NCI-H2081 treated with DMSO at 0.1 percent for 48 hours (cell line): ENCODE data around the gene SPNS2.

Experiments used
- DNase-seq: peaks from one replicate; lab custom pipeline; 2025; lab: John Stamatoyannopoulos, UW

SPNS2 gene

DNA sequence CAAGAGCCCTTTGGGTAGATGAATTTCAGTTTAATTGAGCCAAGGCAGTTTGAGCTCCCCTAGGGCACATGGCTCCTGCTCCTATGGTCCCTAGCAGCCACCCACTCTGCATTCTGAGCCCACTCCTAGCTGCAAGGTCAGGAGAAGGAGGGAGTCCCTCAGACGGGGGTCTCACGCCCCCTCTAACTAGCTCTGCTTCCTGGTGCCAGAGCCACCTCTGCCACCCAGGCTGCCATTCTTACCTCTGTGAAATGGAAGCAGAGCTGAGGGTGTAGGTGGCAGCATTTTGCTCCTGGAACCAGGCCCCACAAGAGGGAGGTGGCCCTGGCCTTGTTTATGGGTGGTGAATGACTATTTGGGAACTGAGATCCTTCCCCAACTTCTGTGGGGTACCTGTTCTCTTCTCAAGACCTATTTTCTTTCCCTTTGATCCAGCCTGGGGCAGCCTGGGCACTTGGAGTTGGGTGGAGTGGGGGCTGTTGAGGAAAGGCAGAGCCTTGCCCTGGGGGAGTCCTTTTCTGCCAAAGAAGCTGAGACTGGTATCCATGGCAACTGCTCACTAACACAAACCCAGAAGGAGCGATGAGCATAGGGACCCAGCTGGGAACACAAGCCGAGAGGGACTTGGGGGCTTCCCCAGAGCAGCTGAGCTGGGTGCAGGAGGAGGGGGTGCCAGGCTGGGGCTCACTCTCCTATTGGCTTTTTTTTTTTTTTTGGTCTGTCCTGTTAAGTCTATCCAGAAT lies 4.8 kb downstream of the SPNS2 start:
- DNase-seq, result no peak

- DNase-seq, result no peak
Measured at GRCh38 chr17:4504188-4504587, 5.5 kb downstream of the SPNS2 start.

DNA sequence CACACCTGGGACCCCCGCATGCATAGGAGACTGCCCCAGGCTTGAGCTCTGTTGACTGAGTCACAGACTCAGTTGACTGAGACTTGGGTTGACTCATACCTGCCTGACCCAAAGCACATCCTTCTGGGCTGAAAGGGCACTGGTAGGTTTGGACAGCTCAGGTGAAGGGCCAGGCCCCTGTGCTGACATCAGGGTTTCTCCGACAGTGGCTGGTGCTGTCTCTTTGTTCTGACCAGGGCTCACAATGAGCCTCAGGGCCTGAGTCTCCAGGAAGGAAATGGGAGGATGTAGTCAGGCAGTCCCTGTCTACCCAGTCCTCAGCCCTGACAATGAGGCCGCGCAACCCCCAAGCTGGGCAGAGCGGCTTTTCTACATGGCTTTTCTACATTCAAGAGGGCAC lies 6.5 kb downstream of the SPNS2 start:
- DNase-seq, result no peak

DNA sequence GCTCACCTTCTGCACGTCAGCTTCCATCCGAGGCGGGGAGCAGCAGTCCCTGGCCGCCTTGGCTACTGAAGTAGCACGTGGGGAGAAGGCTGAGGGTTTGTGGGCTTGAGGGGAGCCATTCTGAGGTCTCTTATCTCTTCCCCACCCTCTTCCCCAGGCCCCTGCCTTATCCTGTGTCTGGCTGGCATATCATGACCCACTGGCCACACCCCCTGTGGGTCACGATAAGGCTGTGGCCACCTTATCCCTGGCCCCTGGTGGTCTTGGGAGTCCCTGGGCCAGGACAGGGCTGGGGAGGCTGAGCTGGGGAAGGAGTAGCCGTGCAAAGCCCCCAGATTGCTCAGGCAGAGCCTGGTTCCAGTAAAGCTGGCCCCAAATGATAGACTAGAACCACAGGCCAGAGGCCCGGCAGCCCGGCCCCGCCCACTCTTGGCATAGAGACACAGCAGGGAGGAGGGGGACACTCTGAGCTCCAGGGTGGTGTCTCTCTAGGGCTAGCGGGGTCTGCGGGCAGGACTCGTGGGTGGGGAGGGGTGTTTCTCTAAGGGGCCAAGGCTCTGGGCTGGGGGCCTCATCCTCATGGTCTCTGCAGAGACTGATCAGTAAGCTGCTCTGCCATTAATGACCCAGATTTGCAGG lies 7.6 kb downstream of the SPNS2 start:
- no peak for DNase-seq

DNA sequence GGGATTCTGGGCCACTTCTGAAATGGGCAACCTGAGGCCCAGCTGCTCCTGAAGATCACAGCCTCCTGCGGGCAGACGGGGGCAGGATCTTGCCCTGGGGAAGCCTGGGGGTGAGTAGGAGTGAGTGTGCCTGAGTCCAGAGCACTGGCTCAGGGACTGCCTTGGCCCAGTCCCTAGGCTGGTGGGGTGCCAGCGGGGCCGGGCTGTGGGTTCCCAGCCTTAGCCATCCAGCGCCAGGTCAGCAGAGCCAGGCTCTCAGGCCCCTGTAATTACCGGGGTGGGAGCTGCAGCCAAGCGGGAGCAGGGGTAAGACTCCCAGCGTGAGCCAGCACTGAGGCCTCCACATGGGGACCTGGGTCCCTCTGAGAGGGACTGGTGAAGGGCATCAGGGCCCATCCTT lies 8.2 kb downstream of the SPNS2 start:
- DNase-seq, result no peak

DNA sequence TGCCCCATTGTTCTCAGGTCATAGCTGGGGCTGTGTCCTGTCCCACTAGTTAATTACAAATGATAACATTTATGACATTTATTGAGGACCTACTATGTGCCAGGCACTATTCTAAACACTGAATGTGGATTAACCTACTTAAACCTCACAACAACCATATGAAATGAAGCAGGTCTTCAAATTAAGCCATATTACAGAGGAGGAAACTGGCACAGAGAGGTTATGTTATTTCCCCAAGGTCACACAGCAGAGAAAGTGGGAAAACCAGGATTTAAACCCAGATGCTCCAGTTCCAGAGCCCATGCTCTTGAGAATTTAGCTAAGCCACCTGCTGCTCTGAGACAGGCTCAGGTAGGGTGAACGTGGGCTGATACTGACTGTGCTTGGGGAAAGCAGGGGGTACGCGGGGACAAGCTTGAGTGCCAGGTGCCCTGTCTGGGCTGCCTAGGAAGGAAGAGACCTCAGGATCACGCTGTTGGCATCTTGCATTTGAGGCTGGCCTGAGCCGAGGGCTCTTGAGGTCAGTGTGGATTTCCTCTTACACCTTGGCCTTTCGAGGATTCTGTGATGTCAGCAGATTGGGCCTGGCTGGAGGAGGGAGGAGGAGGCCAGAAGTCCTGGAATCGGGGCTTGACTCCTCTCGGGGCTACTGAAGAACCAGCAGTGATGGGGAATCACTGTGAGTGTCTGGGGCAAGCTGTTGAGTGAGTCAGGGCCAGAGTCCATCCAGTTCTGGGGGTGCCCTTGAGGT lies 8.9 kb downstream of the SPNS2 start:
- DNase-seq, result no peak

DNA sequence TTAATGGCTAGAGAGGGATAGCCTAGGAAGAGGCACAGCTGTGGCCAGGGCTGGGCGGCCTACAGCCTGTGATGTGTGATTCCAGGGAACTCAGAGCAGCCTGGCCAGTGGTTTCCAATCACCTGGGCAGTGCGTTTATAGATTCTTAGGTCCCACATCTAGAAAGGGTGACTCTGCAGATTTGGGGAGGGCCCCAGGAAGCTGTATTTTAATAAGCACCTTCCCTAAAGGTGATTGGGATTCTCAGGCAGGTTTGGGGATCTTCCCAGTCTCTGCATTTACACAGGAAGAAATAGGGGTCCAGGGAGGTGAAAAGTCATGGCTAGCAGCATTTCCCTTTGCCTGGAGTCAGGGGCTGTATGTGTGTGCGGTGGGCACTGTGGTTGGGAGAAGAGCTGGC lies 9.5 kb downstream of the SPNS2 start:
- no peak for DNase-seq

DNA sequence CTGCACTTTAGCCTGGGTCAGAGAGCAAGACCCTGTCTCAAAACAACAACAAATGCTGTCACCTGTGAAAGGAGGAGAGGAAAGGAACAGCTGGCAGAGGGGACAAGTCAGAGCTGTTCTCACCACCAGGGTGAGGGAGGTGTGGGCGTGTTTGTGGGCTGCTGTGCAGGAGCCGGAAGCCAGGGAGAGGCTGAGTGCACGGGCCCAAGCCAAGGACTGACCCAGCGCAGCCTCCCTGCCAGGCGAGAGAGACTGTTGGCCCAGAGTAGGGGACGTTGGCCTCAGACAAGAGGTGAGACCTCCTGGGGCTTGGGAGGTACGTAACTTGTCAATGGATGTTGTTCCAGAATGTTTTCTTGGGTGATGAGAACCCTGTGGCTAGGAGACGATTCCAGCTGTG lies 10.7 kb downstream of the SPNS2 start:
- DNase-seq, result no peak

DNA sequence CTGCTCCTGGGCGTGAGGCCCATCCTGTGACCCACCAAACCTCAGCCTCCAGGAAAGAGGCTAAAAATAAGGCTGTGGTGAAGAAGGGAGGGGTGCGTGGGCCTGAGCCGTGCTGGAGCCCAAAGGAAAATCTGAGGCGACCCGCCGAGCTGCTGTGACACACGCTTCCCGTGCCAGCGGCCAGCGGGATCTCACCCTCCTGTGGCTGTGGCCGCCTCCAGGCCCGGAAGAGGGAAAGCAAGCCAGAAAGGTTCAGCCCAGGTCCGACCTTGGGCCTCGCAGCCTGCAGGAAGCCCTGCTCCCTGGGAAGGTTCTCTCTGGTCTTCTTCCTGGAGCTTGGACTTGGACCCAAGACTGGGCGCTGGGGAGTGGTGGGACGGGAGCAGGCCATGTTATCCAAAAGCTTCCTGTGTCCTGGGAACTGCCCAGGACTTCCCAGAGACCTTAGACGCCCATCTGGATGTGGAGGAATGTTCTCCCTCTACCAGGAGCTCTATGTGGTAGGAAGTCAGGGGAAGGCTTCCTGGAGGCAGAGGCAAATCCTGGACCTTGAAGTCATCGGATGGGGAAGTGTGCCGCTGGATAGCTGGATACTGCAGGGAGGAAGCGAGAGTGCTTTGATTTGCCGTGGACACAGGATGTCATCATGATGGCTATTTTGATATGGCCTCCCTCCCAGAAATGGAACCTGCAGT lies 11.4 kb downstream of the SPNS2 start:
- no peak for DNase-seq

DNA sequence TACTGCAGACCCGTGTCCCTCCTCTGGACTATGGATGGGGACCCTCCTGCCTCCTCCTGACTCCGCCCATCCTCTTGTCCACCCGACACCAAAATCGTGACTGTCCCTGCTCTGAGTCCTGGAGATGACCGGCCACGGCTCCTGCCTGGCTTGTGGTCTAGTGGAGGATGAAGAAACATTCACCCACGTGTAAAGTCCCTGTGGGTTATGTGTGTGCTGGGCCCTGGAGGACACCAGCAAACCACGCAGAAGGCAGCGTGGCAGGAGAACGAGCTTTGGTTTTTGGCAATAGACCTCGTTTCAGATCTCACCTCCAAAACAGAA lies 11.9 kb downstream of the SPNS2 start:
- no peak for DNase-seq

GRCh38 chr17:4511199-4511932 lies 12.7 kb downstream of the SPNS2 start:
- no peak for DNase-seq

- DNase-seq, result no peak
Measured at GRCh38 chr17:4512156-4513112, 13.8 kb downstream of the SPNS2 start.

GRCh38 chr17:4513113-4514032 lies 14.7 kb downstream of the SPNS2 start:
- no peak for DNase-seq

- DNase-seq, result no peak
Measured at GRCh38 chr17:4514206-4514605, 15.5 kb downstream of the SPNS2 start.

DNA sequence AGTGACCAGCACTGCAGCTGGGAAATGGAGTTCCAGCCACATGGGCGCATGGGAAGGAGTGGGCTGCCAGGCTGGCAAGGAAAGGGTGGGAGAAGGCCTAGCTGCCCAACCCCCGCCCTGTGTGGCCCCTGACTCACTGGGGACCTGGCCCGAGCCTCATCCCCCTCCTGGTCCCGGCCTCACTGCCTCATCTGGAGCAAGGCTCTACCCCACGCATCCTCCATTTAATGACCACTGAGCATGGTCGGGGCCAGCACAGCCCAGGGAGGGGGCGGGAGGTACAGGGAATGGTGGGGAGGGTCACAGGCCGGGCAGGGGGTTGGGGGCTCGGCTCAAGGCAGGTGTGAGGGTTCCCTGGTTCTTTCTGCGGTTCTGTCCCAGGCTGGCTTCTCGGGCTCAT lies 16.1 kb downstream of the SPNS2 start:
- DNase-seq, result no peak

DNA sequence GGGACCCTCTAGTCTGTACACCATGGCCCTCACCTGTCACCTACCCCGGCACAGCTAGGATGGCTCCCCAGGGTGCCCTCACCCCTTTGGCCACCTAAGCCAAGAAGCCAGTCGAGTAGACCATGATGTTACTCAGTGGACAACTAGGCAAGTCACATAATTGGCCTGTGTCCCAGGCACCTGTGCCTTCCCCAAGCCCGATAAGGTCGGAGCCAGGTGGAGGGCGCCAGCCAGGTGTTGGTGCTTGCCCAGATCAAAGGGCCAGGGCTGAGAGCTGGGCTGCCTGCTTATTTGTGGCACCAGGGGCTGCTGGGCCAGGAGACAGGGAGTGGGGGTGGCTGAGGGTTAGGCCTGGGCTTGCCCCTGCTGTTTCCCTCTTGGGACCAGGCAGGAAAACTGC lies 16.8 kb downstream of the SPNS2 start:
- no peak for DNase-seq

DNA sequence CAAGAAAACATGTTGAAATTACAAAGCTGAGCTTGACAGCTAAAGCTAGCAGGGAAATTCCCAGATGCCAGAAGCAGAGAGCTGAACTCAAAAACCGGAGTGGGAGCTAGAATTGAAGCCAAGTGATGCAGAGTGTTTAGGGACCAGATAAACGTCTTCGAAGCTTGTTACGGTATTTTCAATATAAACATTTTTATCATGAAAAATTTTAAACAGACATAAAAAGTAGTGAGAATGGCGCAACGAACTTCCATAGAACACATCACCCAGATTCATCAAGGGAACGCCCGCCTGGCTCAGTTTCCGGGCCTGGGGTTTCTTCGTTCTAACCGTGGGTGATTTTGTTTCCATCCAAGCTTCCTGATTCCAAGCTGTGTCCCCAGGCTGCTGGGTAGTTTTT lies 18.1 kb downstream of the SPNS2 start:
- no peak for DNase-seq

DNA sequence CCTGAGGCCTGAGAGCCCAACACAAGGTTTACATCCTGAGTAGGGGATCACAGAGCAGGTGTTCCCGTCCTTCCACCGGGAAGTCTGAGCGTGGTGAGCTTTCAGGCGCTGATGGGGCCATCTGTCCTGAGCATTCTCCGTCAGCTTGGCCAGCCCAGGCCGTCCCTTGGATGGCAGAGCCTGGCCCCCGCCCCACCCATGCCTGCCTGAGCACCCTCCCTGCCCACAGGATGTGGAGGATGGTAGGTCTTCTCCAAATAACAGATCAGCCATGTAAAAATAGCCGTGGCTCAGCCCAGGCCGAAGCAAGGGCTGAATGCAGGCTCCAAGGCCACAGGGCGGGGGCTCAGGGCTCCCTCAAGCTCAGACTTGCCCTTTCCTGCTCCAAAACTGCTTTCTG lies 20.2 kb downstream of the SPNS2 start:
- no peak for DNase-seq

DNA sequence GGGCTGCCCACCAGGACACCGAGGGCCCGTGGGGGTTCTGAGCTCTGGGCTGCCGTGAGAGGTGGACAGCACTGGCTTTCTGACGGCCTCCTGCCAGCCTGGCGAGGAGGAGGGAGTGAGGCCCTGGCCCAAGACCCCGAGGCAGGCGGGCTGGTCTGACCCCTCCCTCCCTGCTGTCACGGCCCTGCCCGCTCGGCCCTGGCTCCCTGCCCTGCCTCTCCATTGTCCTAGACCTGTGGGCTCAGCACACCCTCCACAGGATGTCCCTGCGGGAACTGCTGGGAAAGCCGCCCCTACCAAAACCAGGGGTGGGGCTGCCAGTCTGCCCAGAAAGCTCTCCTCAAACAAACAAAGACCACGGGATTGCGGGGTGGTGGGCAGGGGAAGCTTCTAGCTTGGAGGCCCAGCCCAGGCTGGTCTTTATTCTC lies 20.7 kb downstream of the SPNS2 start:
- no peak for DNase-seq
